Activated CD4-positive, alpha-beta T cell treated with anti-CD3 and anti-CD28 coated beads, Interleukin-2, amount 10 ng/mL, durations not matched to agents 7 days and 5 days (primary cell): ENCODE data around the gene SND1. TPM values are rescaled to one million over a fixed set of nuclear protein-coding genes. Genes with fewer than 3 reads are reported as not detected.

Experiments used
- CTCF ChIA-PET: fragments of 350-600 bp; sonication (Branson Sonifier 250); formaldehyde crosslinking; loops from one replicate; lab custom pipeline; 2021; ENCODE audit warnings: antibody characterized with exemption; lab: Charles Lee
- POLR2A ChIA-PET: fragments of 350-600 bp; sonication (Branson Sonifier 250); formaldehyde crosslinking; loops from one replicate; lab custom pipeline; 2021; ENCODE audit warnings: antibody characterized with exemption; lab: Charles Lee
- DNase-seq: peaks from one replicate; pipeline ENCODE4 v3.0.0-alpha.2; 2020
- H3K27ac Mint-ChIP-seq: one replicate; pipeline ENCODE4 v1.8.0; 2021; ENCODE audit warnings: mild to moderate bottlenecking, moderate library complexity, mixed read lengths
- H3K27me3 Mint-ChIP-seq: one replicate; pipeline ENCODE4 v1.8.0; 2021; ENCODE audit warnings: mixed read lengths
- H3K36me3 Mint-ChIP-seq: one replicate; pipeline ENCODE4 v1.8.0; 2021; ENCODE audit warnings: low read depth, mixed read lengths
- H3K4me1 Mint-ChIP-seq: one replicate; pipeline ENCODE4 v1.8.0; 2021; ENCODE audit warnings: mixed read lengths
- H3K4me3 Mint-ChIP-seq: one replicate; pipeline ENCODE4 v1.8.0; 2021; ENCODE audit warnings: mild to moderate bottlenecking, moderate library complexity, mixed read lengths
- H3K9me3 Mint-ChIP-seq: one replicate; pipeline ENCODE4 v1.8.0; 2021; ENCODE audit warnings: mixed read lengths
- total RNA-seq, 2 experiments: library from RNA; stranded (reverse); gene quantifications; one replicate each; pipeline ENCODE4 v1.2.3, GENCODE V29; 2021

SND1 gene
- total RNA-seq, 2 experiments from 2014 or later = 141 to 163 TPM

GRCh38 chr7:127726476-127726875 is 74.5 kb downstream of the SND1 start:
- no peak overlapping the region for H3K4me3 Mint-ChIP-seq
- ChIA-PET CTCF (no interaction called here), POLR2A (no interaction called here)
- H3K27ac Mint-ChIP-seq = no peak overlapping the region
- H3K9me3 Mint-ChIP-seq = no peaks in the 10 kb centered on the region
- no peaks in the 10 kb centered on the region for H3K27me3 Mint-ChIP-seq
- DNase-seq = no peak
- peaks cover 3% of the 10 kb centered on the region for H3K4me1 Mint-ChIP-seq
- peaks cover 35% of the 10 kb centered on the region for H3K36me3 Mint-ChIP-seq

GRCh38 chr7:127730658-127731276 is 78.8 kb downstream of the SND1 start:
- CTCF ChIA-PET = interaction anchor here (1.2 kb wide), 1 partner anchor 56 kb away, joined by 3 read pairs; no protein-coding TSS in a partner anchor
- POLR2A ChIA-PET = no interaction called here
- H3K27me3 Mint-ChIP-seq = no peaks in the 10 kb centered on the region
- DNase-seq = no peak
- H3K36me3 Mint-ChIP-seq = peaks cover 15% of the 10 kb centered on the region
- no peak overlapping the region for H3K4me3 Mint-ChIP-seq
- no peaks in the 10 kb centered on the region for H3K4me1 Mint-ChIP-seq
- H3K9me3 Mint-ChIP-seq = no peaks in the 10 kb centered on the region
- no peak overlapping the region for H3K27ac Mint-ChIP-seq

- Mint-ChIP-seq H3K9me3 (no peaks in the 10 kb centered on the region), H3K4me1 (no peaks in the 10 kb centered on the region)
Measured at GRCh38 chr7:127731431-127732080, 79.6 kb downstream of the SND1 start.

GRCh38 chr7:127732306-127732705 is 80.3 kb downstream of the SND1 start:
- Mint-ChIP-seq H3K27me3 (no peaks in the 10 kb centered on the region), H3K9me3 (no peaks in the 10 kb centered on the region), H3K4me1 (no peaks in the 10 kb centered on the region), H3K4me3 (no peak overlapping the region), H3K36me3 (peaks cover 18% of the 10 kb centered on the region), H3K27ac (no peak overlapping the region)
- CTCF ChIA-PET = no interaction called here
- DNase-seq = no peak
- POLR2A ChIA-PET = no interaction called here

More at GRCh38 chr7:127731431-127732080, 79.6 kb downstream of the SND1 start:
- Mint-ChIP-seq H3K27me3 (no peaks in the 10 kb centered on the region), H3K36me3 (peaks cover 17% of the 10 kb centered on the region), H3K4me3 (no peak overlapping the region), H3K27ac (no peak overlapping the region)
- POLR2A ChIA-PET = no interaction called here
- CTCF ChIA-PET = interaction anchor here (0.7 to 1.2 kb wide), 2 partner anchors 23 to 56 kb away, joined by 3 to 5 read pairs; no protein-coding TSS in a partner anchor
- DNase-seq = no peak

- no peak overlapping the region for H3K4me3 Mint-ChIP-seq
- H3K9me3 Mint-ChIP-seq = no peaks in the 10 kb centered on the region
- H3K27me3 Mint-ChIP-seq = no peaks in the 10 kb centered on the region
- CTCF ChIA-PET = interaction anchor here (0.6 to 1.1 kb wide), 2 partner anchors 15 to 945 kb away, joined by 3 read pairs; no protein-coding TSS in a partner anchor
- no peak overlapping the region for H3K27ac Mint-ChIP-seq
- H3K36me3 Mint-ChIP-seq = peaks cover 18% of the 10 kb centered on the region
- POLR2A ChIA-PET = no interaction called here
- DNase-seq = no peak
- H3K4me1 Mint-ChIP-seq = no peaks in the 10 kb centered on the region
Measured at GRCh38 chr7:127733986-127734385, 82.0 kb downstream of the SND1 start.

GRCh38 chr7:127736511-127736910 is 84.5 kb downstream of the SND1 start:
- no peaks in the 10 kb centered on the region for H3K9me3 Mint-ChIP-seq
- ChIA-PET CTCF (no interaction called here), POLR2A (no interaction called here)
- peaks cover 15% of the 10 kb centered on the region for H3K36me3 Mint-ChIP-seq
- H3K27ac Mint-ChIP-seq = no peak overlapping the region
- no peaks in the 10 kb centered on the region for H3K27me3 Mint-ChIP-seq
- H3K4me3 Mint-ChIP-seq = no peak overlapping the region
- no peak for DNase-seq
- no peaks in the 10 kb centered on the region for H3K4me1 Mint-ChIP-seq

- DNase-seq = no peak
- H3K27me3 Mint-ChIP-seq = no peaks in the 10 kb centered on the region
- no peaks in the 10 kb centered on the region for H3K9me3 Mint-ChIP-seq
- peaks cover 3% of the 10 kb centered on the region for H3K4me1 Mint-ChIP-seq
- ChIA-PET CTCF (interaction anchor here (1.0 kb wide), 1 partner anchor 12 kb away, joined by 4 read pairs; no protein-coding TSS in a partner anchor), POLR2A (no interaction called here)
- H3K27ac Mint-ChIP-seq = no peak overlapping the region
- peaks cover 19% of the 10 kb centered on the region for H3K36me3 Mint-ChIP-seq
- no peak overlapping the region for H3K4me3 Mint-ChIP-seq
Measured at GRCh38 chr7:127738859-127739258, 86.9 kb downstream of the SND1 start.

GRCh38 chr7:127741764-127742375 is 89.9 kb downstream of the SND1 start:
- H3K36me3 Mint-ChIP-seq = peaks cover 23% of the 10 kb centered on the region
- no peak overlapping the region for H3K27ac Mint-ChIP-seq
- ChIA-PET POLR2A (no interaction called here), CTCF (interaction anchor here (1.0 kb wide), 1 partner anchor 33 kb away, joined by 3 read pairs; no protein-coding TSS in a partner anchor)
- H3K27me3 Mint-ChIP-seq = no peaks in the 10 kb centered on the region
- no peak for DNase-seq
- peaks cover 19% of the 10 kb centered on the region for H3K4me1 Mint-ChIP-seq
- no peaks in the 10 kb centered on the region for H3K9me3 Mint-ChIP-seq
- no peak overlapping the region for H3K4me3 Mint-ChIP-seq

GRCh38 chr7:127745445-127745844 is 93.5 kb downstream of the SND1 start:
- DNase-seq = no peak
- no peaks in the 10 kb centered on the region for H3K27me3 Mint-ChIP-seq
- peaks cover 26% of the 10 kb centered on the region for H3K36me3 Mint-ChIP-seq
- H3K9me3 Mint-ChIP-seq = no peaks in the 10 kb centered on the region
- H3K27ac Mint-ChIP-seq = no peak overlapping the region
- ChIA-PET POLR2A (no interaction called here), CTCF (interaction anchor here (1.6 to 2.7 kb wide), 2 partner anchors 21 to 52 kb away, joined by 3 to 7 read pairs; no protein-coding TSS in a partner anchor)
- H3K4me3 Mint-ChIP-seq = no peak overlapping the region
- H3K4me1 Mint-ChIP-seq = peaks cover 19% of the 10 kb centered on the region

GRCh38 chr7:127751062-127751461 is 99.1 kb downstream of the SND1 start:
- CTCF ChIA-PET = interaction anchor here (1.1 kb wide), 1 partner anchor 12 kb away, joined by 4 read pairs; no protein-coding TSS in a partner anchor
- POLR2A ChIA-PET = no interaction called here
- Mint-ChIP-seq H3K9me3 (no peaks in the 10 kb centered on the region), H3K4me3 (no peak overlapping the region), H3K4me1 (peaks cover 9% of the 10 kb centered on the region), H3K36me3 (peaks cover 21% of the 10 kb centered on the region), H3K27me3 (no peaks in the 10 kb centered on the region), H3K27ac (no peak overlapping the region)
- no peak for DNase-seq

- no peak overlapping the region for H3K27ac Mint-ChIP-seq
- no peak overlapping the region for H3K4me3 Mint-ChIP-seq
- H3K36me3 Mint-ChIP-seq = peaks cover 18% of the 10 kb centered on the region
- POLR2A ChIA-PET = no interaction called here
- no peaks in the 10 kb centered on the region for H3K9me3 Mint-ChIP-seq
- H3K27me3 Mint-ChIP-seq = no peaks in the 10 kb centered on the region
- peaks cover 9% of the 10 kb centered on the region for H3K4me1 Mint-ChIP-seq
- CTCF ChIA-PET = interaction anchor here (1.1 kb wide), 1 partner anchor 13 kb away, joined by 4 read pairs; no protein-coding TSS in a partner anchor
- no peak for DNase-seq
Measured at GRCh38 chr7:127751490-127752448, 99.8 kb downstream of the SND1 start.

- Mint-ChIP-seq H3K9me3 (no peaks in the 10 kb centered on the region), H3K4me1 (peaks cover 9% of the 10 kb centered on the region), H3K27ac (no peak overlapping the region), H3K36me3 (peaks cover 19% of the 10 kb centered on the region), H3K4me3 (no peak overlapping the region), H3K27me3 (no peaks in the 10 kb centered on the region)
- no peak for DNase-seq
- POLR2A ChIA-PET = no interaction called here
- CTCF ChIA-PET = no interaction called here
Measured at GRCh38 chr7:127752829-127753228, 100.8 kb downstream of the SND1 start.
